ENCODE results near the gene BATF3.
A peak's percentile ranks its signal among the peaks of the same experiment; 100 is the strongest.

The BATF3 gene

DNA sequence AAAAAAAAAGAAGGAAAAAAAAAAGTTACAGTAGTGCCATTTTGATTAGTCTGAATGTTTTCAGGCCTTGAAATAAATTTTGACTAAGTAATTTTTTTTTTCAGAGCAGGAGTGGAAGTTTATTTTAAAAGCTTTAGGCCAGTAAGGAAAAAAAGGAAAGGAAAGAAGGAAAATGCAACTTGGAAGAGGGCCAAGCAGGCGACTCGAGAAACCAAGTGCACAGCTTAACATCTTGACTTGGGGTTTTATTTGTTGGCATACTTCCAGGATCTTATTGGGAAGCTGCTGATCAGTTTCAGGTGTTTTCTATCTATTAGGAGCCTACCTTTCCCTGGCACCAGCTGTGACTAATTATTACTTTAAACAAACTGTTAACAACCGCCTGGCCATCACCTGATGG, 49.4 kb downstream of the BATF3 start:
- TF ChIP-seq, protein P1, sequence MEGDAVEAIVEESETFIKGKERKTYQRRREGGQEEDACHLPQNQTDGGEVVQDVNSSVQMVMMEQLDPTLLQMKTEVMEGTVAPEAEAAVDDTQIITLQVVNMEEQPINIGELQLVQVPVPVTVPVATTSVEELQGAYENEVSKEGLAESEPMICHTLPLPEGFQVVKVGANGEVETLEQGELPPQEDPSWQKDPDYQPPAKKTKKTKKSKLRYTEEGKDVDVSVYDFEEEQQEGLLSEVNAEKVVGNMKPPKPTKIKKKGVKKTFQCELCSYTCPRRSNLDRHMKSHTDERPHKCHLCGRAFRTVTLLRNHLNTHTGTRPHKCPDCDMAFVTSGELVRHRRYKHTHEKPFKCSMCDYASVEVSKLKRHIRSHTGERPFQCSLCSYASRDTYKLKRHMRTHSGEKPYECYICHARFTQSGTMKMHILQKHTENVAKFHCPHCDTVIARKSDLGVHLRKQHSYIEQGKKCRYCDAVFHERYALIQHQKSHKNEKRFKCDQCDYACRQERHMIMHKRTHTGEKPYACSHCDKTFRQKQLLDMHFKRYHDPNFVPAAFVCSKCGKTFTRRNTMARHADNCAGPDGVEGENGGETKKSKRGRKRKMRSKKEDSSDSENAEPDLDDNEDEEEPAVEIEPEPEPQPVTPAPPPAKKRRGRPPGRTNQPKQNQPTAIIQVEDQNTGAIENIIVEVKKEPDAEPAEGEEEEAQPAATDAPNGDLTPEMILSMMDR (IDR thresholded peaks at IDR 0.05; ENCODE audit: low read depth, low read length) = no peak
- H3K4me3 ChIP-seq (replicated peaks in 1 of 2; ENCODE audit: low read depth in 2 of 2, low read length in 2 of 2) = no peak overlapping the region
- no peak for DNase-seq (ENCODE audit: low read depth in 2 of 2)

DNA sequence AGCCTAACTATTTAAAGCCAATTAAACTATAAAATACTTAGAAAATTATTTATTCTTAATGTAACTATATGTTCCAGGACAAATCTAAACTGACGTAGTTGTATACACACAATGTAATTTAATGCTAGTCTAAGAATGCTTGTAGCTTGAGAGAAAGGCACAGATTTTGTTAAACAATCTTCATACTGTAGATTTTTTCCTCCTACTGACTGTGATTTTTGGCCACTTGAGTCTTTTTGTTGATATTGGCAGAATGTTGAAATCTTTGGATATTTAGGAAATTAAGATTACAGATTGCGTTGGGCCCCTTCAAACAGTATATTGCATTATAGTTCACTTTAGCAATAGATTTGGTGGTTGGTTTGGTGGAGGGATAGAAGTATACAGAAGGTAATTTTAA, 50.6 kb downstream of the BATF3 start:
- H3K4me3 ChIP-seq (replicated peaks in 1 of 2; ENCODE audit: low read depth in 2 of 2, low read length in 2 of 2) = no peak overlapping the region
- peak; percentile 22 to 59 for DNase-seq (ENCODE audit: low read depth in 2 of 2)
- TF ChIP-seq, protein P1 (IDR thresholded peaks at IDR 0.05; ENCODE audit: low read depth, low read length) = no peak

DNA sequence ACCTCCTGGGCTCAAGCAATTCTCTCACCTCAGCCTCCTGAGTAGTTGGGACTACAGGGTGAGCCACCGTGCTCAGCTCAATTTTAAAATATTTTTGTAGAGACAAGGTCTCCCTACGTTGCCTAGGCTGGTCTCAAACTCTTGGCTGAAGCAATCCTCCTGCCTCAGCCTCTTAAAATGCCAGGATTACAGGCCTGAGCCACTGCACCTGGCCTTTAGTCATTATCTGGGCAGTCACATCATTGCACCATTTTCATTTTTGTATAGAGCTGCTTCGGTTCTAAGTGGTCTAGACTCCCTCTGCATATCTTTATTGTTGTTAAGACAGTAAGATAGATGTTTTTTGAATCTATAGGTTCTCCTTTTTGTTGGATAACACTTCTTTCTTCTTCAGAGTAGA, 51.2 kb downstream of the BATF3 start:
- peak in 1 of 2 donors; percentile 39 for DNase-seq (ENCODE audit: low read depth in 2 of 2)
- H3K4me3 ChIP-seq (replicated peaks in 1 of 2; ENCODE audit: low read depth in 2 of 2, low read length in 2 of 2) = no peak overlapping the region
- TF ChIP-seq, protein P1 (IDR thresholded peaks at IDR 0.05; ENCODE audit: low read depth, low read length) = no peak

DNA sequence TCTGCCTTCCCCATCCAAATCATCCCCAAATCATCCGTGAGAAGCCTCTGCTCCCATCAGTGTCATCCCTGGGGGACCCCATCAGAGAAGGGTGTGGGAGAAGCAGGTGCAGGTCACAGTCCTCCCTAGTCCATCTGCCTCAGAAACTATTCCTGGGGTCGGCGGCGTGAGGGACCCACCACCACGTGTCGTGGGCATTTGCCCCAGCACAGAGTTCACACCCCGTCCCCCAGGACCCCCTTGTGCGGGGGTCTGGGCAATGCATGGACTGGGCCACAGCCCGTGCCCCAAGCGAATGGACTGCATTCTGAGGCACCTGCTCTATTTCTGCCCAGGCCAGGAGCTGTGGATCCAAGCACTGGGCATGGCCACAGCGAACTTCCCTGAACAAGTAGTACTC, 52.6 kb downstream of the BATF3 start:
- no peak for DNase-seq (ENCODE audit: low read depth in 2 of 2)
- TF ChIP-seq, protein P1 (IDR thresholded peaks at IDR 0.05; ENCODE audit: low read depth, low read length) = no peak
- no peak overlapping the region for H3K4me3 ChIP-seq (replicated peaks in 1 of 2; ENCODE audit: low read depth in 2 of 2, low read length in 2 of 2)

DNA sequence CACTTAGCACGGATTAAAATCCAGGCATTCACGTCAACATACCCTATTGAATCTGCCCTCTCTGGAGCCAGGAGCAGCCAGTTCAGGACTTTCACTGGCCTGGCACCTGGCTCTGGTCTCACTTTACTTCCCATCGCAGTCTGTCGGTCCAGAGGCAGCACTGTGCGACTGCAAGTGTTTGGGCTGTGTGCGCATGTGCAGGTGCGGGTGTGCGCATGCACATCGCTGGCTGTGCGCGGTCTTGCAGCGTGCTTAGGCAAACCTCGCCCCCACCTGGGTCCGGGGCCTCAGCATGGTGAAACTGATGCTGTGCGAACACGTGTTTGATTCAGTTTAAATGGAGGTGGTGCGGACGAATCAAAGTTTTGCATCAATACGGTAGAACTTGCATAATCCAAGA, 53.1 kb downstream of the BATF3 start:
- H3K4me3 ChIP-seq (replicated peaks in 1 of 2; ENCODE audit: low read depth in 2 of 2, low read length in 2 of 2) = no peak overlapping the region
- no peak for DNase-seq (ENCODE audit: low read depth in 2 of 2)
- TF ChIP-seq, protein P1 (IDR thresholded peaks at IDR 0.05; ENCODE audit: low read depth, low read length) = no peak

DNA sequence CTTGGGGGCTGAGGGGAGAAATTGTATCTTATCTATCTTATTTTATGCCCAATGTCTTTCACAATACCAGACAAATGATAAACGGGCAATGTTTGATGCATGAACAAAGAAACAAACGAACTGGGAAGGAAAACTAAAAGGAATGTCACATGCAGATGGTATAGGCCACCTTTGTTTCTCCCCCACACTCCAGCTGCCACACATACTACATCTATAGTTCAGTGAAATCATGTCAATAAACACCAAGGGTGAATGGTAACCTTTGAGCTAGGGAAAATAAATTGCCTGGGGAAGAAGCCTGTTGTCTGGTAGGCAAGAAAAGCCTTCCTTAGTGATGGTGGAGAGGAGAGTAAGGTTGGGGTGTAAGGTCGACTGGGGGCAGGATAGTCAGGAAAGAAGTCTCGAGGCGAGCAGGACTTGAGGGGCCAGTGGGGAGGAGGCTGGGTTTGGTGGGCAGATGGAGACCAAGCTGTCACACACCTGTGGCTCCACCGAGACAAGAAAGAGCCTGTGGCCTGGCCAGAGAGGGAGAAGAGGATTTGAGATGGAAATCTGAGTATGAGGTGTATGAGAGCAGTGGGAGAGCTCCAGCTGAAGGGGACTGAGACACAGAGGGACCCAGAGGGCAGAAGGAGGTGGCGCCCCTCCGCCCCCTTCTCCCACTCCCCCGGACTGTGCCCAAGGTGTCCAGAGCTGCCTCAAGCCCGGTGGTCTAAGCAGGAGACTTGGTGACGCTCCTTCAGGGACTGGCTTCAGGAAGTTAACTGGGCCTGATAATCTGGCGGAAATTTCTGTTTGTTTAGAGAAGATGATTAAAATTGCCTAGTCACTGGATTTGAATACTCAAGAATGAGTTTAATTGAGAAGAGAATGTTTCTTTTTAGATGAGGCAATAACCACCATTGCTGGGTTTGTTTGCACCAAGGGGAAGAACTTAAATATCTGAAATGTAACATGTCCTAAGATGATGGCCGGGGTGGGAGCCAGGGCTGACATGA, 53.8 kb downstream of the BATF3 start:
- H3K4me3 ChIP-seq (replicated peaks in 1 of 2; ENCODE audit: low read depth in 2 of 2, low read length in 2 of 2) = no peak overlapping the region
- no peak for DNase-seq (ENCODE audit: low read depth in 2 of 2)
- TF ChIP-seq, protein P1 (IDR thresholded peaks at IDR 0.05; ENCODE audit: low read depth, low read length) = no peak
